ENCODE results near the gene TIAM2. TPM values are rescaled to one million over a fixed set of nuclear protein-coding genes. Genes with fewer than 3 reads are reported as not detected.

TIAM2 gene
- total RNA-seq, 4 donors from 2014 or later = 25.7 to 77.1 (median 56.6) TPM

- TF ChIP-seq CTCF (IDR thresholded peaks at IDR 0.05) (no peak), POLR2A (IDR thresholded peaks at IDR 0.05) (no peak)
- DNase-seq = no peak
- H3K4me3 ChIP-seq = no peak overlapping the region
- intact Hi-C loops (cut with DNase I; ENCODE audit: low total_unique reads) = no loop called here
- peaks cover 0 to 5% of the 10 kb centered on the region in 2 donors for H3K4me1 ChIP-seq
- no peaks in the 10 kb centered on the region for H3K27me3 ChIP-seq
- no peaks in the 10 kb centered on the region for H3K36me3 ChIP-seq
- H3K9me3 ChIP-seq = no peaks in the 10 kb centered on the region
- no peak overlapping the region for H3K27ac ChIP-seq
Measured at GRCh38 chr6:154993026-154993425, 2.1 kb upstream of the TIAM2 start.

GRCh38 chr6:154993710-154994109 lies 1.4 kb upstream of the TIAM2 start:
- TF ChIP-seq CTCF (IDR thresholded peaks at IDR 0.05) (no peak), POLR2A (IDR thresholded peaks at IDR 0.05) (no peak)
- intact Hi-C loops (cut with DNase I; ENCODE audit: low total_unique reads) = no loop called here

GRCh38 chr6:154994836-154995253 lies 270 bp upstream of the TIAM2 start:
- H3K9me3 ChIP-seq = no peaks in the 10 kb centered on the region
- intact Hi-C loops (cut with DNase I; ENCODE audit: low total_unique reads) = no loop called here
- peak overlapping the region in 1 of 2 donors; percentile 35 for H3K4me3 ChIP-seq
- no peaks in the 10 kb centered on the region for H3K27me3 ChIP-seq
- no peak overlapping the region for H3K27ac ChIP-seq
- peaks cover 0 to 5% of the 10 kb centered on the region in 2 donors for H3K4me1 ChIP-seq
- TF ChIP-seq POLR2A (IDR thresholded peaks at IDR 0.05) (no peak), CTCF (IDR thresholded peaks at IDR 0.05) (no peak)
- no peak for DNase-seq
- H3K36me3 ChIP-seq = no peaks in the 10 kb centered on the region

More at GRCh38 chr6:154993710-154994109, 1.4 kb upstream of the TIAM2 start:
- Histone ChIP-seq H3K27me3 (no peaks in the 10 kb centered on the region), H3K27ac (no peak overlapping the region), H3K4me1 (peaks cover 0 to 5% of the 10 kb centered on the region in 2 donors), H3K36me3 (no peaks in the 10 kb centered on the region), H3K4me3 (no peak overlapping the region), H3K9me3 (no peaks in the 10 kb centered on the region)
- no peak for DNase-seq

- intact Hi-C loops (cut with DNase I; ENCODE audit: low total_unique reads) = no loop called here
- no peak for TF ChIP-seq CTCF (IDR thresholded peaks at IDR 0.05)
- TF ChIP-seq POLR2A (IDR thresholded peaks at IDR 0.05) = no peak
- peaks cover 0 to 5% of the 10 kb centered on the region in 2 donors for H3K4me1 ChIP-seq
Measured at GRCh38 chr6:154996016-154996590, 988 bp downstream of the TIAM2 start.

GRCh38 chr6:154996841-154997311 lies 1.8 kb downstream of the TIAM2 start:
- intact Hi-C loops (cut with DNase I; ENCODE audit: low total_unique reads) = no loop called here
- no peak for DNase-seq
- TF ChIP-seq POLR2A (IDR thresholded peaks at IDR 0.05) = no peak
- TF ChIP-seq CTCF (IDR thresholded peaks at IDR 0.05) = no peak
- Histone ChIP-seq H3K9me3 (no peaks in the 10 kb centered on the region), H3K4me1 (peaks cover 0 to 5% of the 10 kb centered on the region in 2 donors), H3K4me3 (no peak overlapping the region), H3K27ac (no peak overlapping the region), H3K27me3 (no peaks in the 10 kb centered on the region), H3K36me3 (no peaks in the 10 kb centered on the region)

More at GRCh38 chr6:154996016-154996590, 988 bp downstream of the TIAM2 start:
- H3K27me3 ChIP-seq = no peaks in the 10 kb centered on the region
- H3K36me3 ChIP-seq = no peaks in the 10 kb centered on the region
- peak overlapping the region; percentile 35 to 47 for H3K4me3 ChIP-seq
- no peaks in the 10 kb centered on the region for H3K9me3 ChIP-seq
- DNase-seq = no peak
- no peak overlapping the region for H3K27ac ChIP-seq

Data from uterus (tissue), 4 donors.